GM12865 (cell line): Measurements from ENCODE around the gene GALNT17.

ENCODE experiments used
- DNase-seq: peaks from one replicate; pipeline ENCODE4 v3.0.0; 2010; ENCODE audit warnings: low read depth
- H3K4me3 ChIP-seq: 2 replicates; pipeline ENCODE4 v1.5.1; 2011; ENCODE audit warnings: mild to moderate bottlenecking, low read depth, low read length, control low read depth
- TF ChIP-seq, protein P1 (sequence below): IDR thresholded peaks from 2 replicates; pipeline ENCODE4 v1.5.1; 2011; ENCODE audit warnings: low read length, control low read depth, low read depth, inconsistent platforms; ENCODE audit not compliant: insufficient read depth; ENCODE audit errors: missing control alignments

GALNT17 gene

DNA sequence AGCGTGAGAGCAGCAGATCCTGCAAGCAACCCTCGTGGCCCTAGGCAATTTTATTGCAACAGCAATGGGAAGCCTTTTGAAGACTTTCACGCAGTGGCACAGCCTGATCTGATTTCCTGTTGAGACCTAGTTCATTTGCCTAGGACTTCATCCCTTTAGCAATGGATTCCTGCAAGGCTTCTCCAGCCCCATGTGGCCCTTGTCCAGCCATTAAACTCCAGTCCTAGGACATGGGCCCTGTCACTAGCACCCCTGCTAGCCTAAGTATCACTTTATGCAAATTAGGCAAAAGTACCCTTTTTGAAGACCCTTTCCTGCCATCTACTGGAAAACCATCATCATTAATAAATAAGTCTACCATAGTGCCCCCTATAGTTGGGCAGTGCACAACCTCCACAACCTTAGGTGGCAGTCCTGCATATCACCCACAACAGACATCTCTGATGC is 379.4 kb downstream of the GALNT17 start:
- TF ChIP-seq, protein P1, sequence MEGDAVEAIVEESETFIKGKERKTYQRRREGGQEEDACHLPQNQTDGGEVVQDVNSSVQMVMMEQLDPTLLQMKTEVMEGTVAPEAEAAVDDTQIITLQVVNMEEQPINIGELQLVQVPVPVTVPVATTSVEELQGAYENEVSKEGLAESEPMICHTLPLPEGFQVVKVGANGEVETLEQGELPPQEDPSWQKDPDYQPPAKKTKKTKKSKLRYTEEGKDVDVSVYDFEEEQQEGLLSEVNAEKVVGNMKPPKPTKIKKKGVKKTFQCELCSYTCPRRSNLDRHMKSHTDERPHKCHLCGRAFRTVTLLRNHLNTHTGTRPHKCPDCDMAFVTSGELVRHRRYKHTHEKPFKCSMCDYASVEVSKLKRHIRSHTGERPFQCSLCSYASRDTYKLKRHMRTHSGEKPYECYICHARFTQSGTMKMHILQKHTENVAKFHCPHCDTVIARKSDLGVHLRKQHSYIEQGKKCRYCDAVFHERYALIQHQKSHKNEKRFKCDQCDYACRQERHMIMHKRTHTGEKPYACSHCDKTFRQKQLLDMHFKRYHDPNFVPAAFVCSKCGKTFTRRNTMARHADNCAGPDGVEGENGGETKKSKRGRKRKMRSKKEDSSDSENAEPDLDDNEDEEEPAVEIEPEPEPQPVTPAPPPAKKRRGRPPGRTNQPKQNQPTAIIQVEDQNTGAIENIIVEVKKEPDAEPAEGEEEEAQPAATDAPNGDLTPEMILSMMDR, result no peak
- no peak overlapping the region for H3K4me3 ChIP-seq
- DNase-seq, result no peak

DNA sequence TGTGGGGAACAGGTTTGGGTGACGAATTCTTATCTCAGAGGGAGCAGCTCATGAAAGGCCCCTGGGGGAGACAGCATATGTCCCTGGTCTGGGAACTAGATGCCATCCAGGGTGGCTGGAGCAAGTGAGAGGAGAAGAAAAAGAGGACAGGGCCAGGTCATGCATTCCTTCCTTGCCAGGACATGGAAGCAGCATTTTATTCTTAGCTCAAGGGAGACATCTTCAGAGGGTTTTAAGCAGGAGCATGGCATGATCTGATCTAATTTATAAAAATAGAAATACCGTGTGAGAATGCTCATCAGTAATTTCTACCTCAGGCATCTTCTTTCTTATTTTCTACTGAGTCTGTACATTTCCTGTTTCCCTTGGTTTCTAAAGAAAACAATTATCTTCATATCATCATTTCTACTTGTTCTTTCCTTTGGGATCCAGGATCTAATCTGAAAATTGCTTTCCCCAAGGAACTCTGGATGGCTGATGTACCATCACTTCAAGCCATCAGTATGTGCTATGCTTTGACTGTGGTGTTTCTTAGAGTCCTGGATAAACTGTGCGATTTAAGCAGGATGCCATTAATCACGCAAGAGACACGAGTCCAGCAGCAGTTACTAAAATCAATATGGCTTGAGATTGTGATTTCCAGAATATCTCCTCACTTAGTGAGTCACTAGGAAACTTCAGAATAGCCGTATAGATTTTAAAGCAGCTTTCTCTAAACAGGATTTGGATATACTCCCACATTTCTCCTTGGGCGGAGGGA is 386.2 kb downstream of the GALNT17 start:
- no peak for DNase-seq
- no peak overlapping the region for H3K4me3 ChIP-seq
- TF ChIP-seq, protein P1, result no peak

DNA sequence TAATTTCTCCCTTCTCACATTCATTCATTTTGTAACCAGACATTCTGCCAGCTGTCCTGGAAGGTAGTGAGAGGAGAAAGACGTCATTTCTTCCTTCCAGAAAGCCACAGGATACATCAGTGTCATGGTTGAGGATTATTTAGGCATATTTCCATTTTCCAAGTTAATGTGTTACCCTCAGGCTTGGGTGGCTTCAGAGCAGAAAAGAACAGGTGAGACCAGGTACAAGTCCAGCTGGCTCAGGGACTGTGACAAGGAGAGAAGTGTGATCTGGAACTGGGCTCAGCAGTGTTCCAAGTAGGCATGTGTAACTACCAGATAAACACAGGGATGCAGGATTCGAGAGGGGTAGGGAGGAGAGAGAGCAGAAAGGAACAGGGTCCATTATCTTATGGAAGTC is 386.9 kb downstream of the GALNT17 start:
- TF ChIP-seq, protein P1, result no peak
- no peak overlapping the region for H3K4me3 ChIP-seq
- no peak for DNase-seq

DNA sequence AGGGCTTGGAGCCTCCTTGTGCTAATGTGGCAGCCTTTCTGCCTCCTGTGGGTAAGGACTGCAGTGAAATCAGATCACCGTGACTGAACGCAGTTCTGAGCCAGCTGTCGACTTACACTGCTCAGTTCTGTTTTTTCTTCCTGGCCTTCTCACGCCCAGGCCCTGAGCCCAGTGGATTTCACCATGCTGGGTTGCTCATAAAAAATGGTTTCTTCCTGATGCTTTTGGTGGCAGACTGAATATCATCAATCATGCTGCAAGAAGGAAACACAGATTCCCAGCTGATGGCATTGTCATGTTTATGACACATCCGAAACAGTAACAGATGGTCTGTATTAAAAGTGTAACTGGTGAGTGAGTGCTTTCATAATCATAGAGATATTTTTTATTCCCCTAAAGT is 389.6 kb downstream of the GALNT17 start:
- no peak for DNase-seq
- no peak overlapping the region for H3K4me3 ChIP-seq
- TF ChIP-seq, protein P1, result no peak

DNA sequence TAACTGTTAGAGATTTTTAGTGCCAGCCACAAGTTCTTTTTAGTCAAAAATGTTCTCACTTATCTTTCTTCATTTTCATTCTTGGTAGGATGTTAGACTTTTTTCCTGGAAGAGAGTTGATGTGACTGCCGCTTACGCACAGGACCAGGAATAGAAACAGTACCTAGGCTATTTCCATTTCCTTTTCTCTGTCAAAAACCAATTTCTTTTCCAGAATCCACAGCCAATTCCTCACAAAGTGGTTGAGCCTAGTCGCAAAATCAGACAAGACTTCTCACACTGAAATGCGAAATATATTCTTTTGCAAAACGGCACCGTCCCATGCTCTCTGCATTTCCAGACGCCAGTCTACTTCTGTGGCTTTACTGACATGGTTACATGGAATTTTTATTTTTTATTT is 394.2 kb downstream of the GALNT17 start:
- DNase-seq, result no peak
- H3K4me3 ChIP-seq, result no peak overlapping the region
- TF ChIP-seq, protein P1, result no peak

DNA sequence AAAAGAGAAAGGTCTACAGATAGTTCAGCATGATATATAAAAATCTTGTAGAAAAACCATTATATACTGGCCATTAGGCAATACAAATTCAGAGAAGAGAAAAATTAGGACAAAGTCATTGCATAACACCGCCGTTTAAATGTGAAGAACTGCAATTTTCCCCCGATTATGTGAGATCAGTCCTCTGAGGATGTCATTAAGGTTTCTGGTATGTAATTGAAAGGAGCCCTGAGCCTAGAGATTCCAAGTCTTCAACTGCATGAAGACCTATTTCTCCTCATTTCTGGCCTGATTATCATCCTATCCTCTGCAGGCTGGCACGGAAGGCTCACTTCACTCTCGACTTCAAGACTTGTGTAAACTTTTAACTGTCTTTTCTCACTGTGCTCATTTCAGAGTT is 395.3 kb downstream of the GALNT17 start:
- DNase-seq, result no peak
- TF ChIP-seq, protein P1, result no peak
- no peak overlapping the region for H3K4me3 ChIP-seq

DNA sequence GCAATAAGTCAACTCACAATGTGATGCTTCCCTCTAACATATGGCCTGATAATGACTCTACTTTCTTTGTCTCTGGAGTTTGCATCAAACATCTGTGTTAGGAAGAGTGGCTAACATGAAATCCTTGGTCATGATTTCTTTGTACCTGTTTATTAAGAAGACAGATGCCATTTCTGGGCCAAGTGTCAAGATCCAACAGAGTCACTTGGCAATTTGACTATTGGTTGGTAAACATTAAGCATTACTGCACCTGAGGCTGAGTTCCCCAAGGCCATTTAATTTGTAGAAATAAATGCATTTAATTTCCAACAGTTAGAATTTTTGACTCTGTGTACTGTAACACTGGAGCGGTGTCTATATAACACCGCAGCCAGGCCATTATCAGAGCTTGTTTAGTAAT is 403.7 kb downstream of the GALNT17 start:
- no peak for DNase-seq
- TF ChIP-seq, protein P1, result no peak

More for the DNA sequence above, 403.7 kb downstream of the GALNT17 start:
- no peak overlapping the region for H3K4me3 ChIP-seq
